Measurements from ENCODE around the gene CES5A. TPM values are rescaled to one million over a fixed set of nuclear protein-coding genes. Genes with fewer than 3 reads are reported as not detected.

The CES5A gene
- total and polyA plus RNA-seq, 2 donors (not counting 1 experiment from before 2014, with no cell fraction given) = not detected

DNA sequence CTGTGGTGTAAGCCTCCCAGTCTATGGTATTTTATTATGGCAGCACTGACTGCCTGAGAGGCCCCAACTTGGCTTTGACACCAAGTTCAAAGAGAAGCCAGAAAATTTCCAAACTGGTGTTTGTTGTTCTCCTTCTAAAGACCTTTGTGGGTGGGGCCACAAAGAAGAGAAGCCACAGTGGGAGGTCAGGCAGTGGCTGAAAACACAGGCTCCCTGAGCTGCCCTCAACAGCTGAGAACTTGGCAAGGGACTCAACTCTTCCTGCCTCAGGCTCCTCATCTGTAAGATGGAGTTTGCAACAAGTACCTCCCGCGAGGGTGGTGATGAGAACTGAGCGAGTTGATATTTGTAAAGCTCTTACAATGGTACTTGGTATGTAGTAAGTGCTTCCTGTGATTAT, 18.2 kb downstream of the CES5A start:
- 80% methylated on average over 1 of the region's 3 CpGs for WGBS (ENCODE audit: insufficient coverage)
- POLR2A ChIA-PET = no interaction called here
- CTCF ChIA-PET = no interaction called here

DNA sequence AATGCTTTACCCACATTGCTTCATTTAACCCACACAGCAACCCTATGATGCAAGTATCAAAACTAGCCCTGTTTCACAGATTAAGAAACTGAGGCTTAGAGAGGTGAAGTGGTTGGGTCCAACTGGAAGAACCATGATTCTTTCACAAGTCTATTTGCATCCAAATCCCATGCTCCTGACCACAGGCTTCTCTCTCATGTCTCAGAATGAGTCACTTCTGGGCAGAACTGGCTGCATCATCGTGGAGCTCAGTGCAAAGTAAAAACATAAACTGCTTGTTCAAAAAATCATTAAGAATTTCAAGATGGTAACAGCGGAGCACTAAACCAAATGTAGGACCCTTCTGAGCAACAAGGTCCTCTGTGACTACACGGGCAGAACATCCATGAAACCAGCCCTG, 22.1 kb downstream of the CES5A start:
- WGBS (ENCODE audit: insufficient coverage) = 85% methylated on average over 3 of the region's 3 CpGs
- Histone ChIP-seq H3K4me2 (replicated peaks; ENCODE audit: low read depth, low read length, poor library complexity, severe bottlenecking) (no peak overlapping the region), H3K4me1 (ENCODE audit: control insufficient read depth in 2 of 2, insufficient read depth in 2 of 2, low read length in 2 of 2) (no peaks in the 10 kb centered on the region), H4K20me1 (ENCODE audit: control insufficient read depth, insufficient read depth, low read length, poor library complexity, severe bottlenecking) (no peaks in the 10 kb centered on the region), H3K9ac (ENCODE audit: low read length) (no peak overlapping the region), H3K9me3 (ENCODE audit: control extremely low read depth in 1 of 3, control insufficient read depth in 2 of 3, insufficient read depth in 1 of 3, low read length in 2 of 3) (no peaks in the 10 kb centered on the region), H3K4me3 (ENCODE audit: control extremely low read depth in 1 of 5, extremely low read depth in 1 of 5, insufficient read depth in 1 of 5, low read depth in 2 of 5, low read length in 4 of 5) (no peak overlapping the region), H3K79me2 (ENCODE audit: control insufficient read depth, insufficient read depth, low read length) (no peaks in the 10 kb centered on the region), H3K27me3 (replicated peaks in 1 of 4; ENCODE audit: control extremely low read depth in 1 of 4, control insufficient read depth in 3 of 4, insufficient read depth in 4 of 4, low read length in 3 of 4) (peaks cover 0 to 5% (median 0%) of the 10 kb centered on the region in 4 experiments), H3K36me3 (replicated peaks in 1 of 2; ENCODE audit: control extremely low read depth in 1 of 2, control insufficient read depth in 1 of 2, extremely low read depth in 1 of 2, insufficient read depth in 2 of 2, low read length in 1 of 2) (no peaks in the 10 kb centered on the region), H2AFZ (ENCODE audit: insufficient read depth, low read depth, low read length, poor library complexity, severe bottlenecking) (no peak overlapping the region), H3K27ac (ENCODE audit: low read length in 2 of 2) (no peak overlapping the region)
- no peaks in the 10 kb centered on the region for H3K4me1 Mint-ChIP-seq
- CTCF ChIA-PET = no interaction called here
- TF ChIP-seq, protein P1, sequence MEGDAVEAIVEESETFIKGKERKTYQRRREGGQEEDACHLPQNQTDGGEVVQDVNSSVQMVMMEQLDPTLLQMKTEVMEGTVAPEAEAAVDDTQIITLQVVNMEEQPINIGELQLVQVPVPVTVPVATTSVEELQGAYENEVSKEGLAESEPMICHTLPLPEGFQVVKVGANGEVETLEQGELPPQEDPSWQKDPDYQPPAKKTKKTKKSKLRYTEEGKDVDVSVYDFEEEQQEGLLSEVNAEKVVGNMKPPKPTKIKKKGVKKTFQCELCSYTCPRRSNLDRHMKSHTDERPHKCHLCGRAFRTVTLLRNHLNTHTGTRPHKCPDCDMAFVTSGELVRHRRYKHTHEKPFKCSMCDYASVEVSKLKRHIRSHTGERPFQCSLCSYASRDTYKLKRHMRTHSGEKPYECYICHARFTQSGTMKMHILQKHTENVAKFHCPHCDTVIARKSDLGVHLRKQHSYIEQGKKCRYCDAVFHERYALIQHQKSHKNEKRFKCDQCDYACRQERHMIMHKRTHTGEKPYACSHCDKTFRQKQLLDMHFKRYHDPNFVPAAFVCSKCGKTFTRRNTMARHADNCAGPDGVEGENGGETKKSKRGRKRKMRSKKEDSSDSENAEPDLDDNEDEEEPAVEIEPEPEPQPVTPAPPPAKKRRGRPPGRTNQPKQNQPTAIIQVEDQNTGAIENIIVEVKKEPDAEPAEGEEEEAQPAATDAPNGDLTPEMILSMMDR (IDR thresholded peaks at IDR 0.05) = no peak
- no peak for TF ChIP-seq EZH2 (IDR thresholded peaks at IDR 0.05; ENCODE audit: borderline replicate concordance, insufficient read depth, low read depth, low read length, poor library complexity, severe bottlenecking)
- H3K9me3 Mint-ChIP-seq (ENCODE audit: insufficient read depth) = no peaks in the 10 kb centered on the region
- intact Hi-C loops (cut with micrococcal nuclease) = no loop called here
- H3K27ac Mint-ChIP-seq = no peak overlapping the region
- POLR2A ChIA-PET = no interaction called here
- no peak for DNase-seq
- no peak overlapping the region for H3K4me3 Mint-ChIP-seq
- peaks cover 25% of the 10 kb centered on the region for H3K27me3 Mint-ChIP-seq
- ATAC-seq (ENCODE audit: low read depth) = no peak

More for the DNA sequence above, 18.2 kb downstream of the CES5A start:
- no peaks in the 10 kb centered on the region for H3K9me3 ChIP-seq (ENCODE audit: control extremely low read depth in 1 of 3, control insufficient read depth in 2 of 3, insufficient read depth in 1 of 3, low read length in 2 of 3)
- H3K9ac ChIP-seq (ENCODE audit: low read length) = no peak overlapping the region
- Mint-ChIP-seq H3K27ac (no peak overlapping the region), H3K9me3 (ENCODE audit: insufficient read depth) (no peaks in the 10 kb centered on the region), H3K27me3 (peaks cover 15% of the 10 kb centered on the region), H3K4me1 (no peaks in the 10 kb centered on the region), H3K4me3 (no peak overlapping the region)
- TF ChIP-seq EZH2 (IDR thresholded peaks at IDR 0.05; ENCODE audit: borderline replicate concordance, insufficient read depth, low read depth, low read length, poor library complexity, severe bottlenecking) = no peak
- TF ChIP-seq, protein P1 (IDR thresholded peaks at IDR 0.05) = no peak
- H3K4me2 ChIP-seq (replicated peaks; ENCODE audit: low read depth, low read length, poor library complexity, severe bottlenecking) = no peak overlapping the region
- intact Hi-C loops (cut with micrococcal nuclease) = no loop called here
- H3K4me1 ChIP-seq (ENCODE audit: control insufficient read depth in 2 of 2, insufficient read depth in 2 of 2, low read length in 2 of 2) = no peaks in the 10 kb centered on the region
- no peak for ATAC-seq (ENCODE audit: low read depth)
- no peaks in the 10 kb centered on the region for H3K27me3 ChIP-seq (replicated peaks in 1 of 4; ENCODE audit: control extremely low read depth in 1 of 4, control insufficient read depth in 3 of 4, insufficient read depth in 4 of 4, low read length in 3 of 4)
- no peak overlapping the region for H3K27ac ChIP-seq (ENCODE audit: low read length in 2 of 2)
- no peaks in the 10 kb centered on the region for H3K79me2 ChIP-seq (ENCODE audit: control insufficient read depth, insufficient read depth, low read length)
- H3K36me3 ChIP-seq (replicated peaks in 1 of 2; ENCODE audit: control extremely low read depth in 1 of 2, control insufficient read depth in 1 of 2, extremely low read depth in 1 of 2, insufficient read depth in 2 of 2, low read length in 1 of 2) = no peaks in the 10 kb centered on the region
- no peak for DNase-seq
- H3K4me3 ChIP-seq (ENCODE audit: control extremely low read depth in 1 of 5, extremely low read depth in 1 of 5, insufficient read depth in 1 of 5, low read depth in 2 of 5, low read length in 4 of 5) = no peak overlapping the region
- H2AFZ ChIP-seq (ENCODE audit: insufficient read depth, low read depth, low read length, poor library complexity, severe bottlenecking) = no peak overlapping the region
- no peaks in the 10 kb centered on the region for H4K20me1 ChIP-seq (ENCODE audit: control insufficient read depth, insufficient read depth, low read length, poor library complexity, severe bottlenecking)

All from B cell (primary cell).